SHP77 treated with DMSO at 0.1 percent for 48 hours (cell line): ENCODE measurements around the gene PFN4.
"Not testable (repeated sequence)": the region's sequence is repeated elsewhere in the genome, so short reads cannot be mapped to it uniquely, and the experiment has no call there.

Experiments
- DNase-seq: peaks from one replicate; lab custom pipeline; 2025; lab: John Stamatoyannopoulos, UW

Gene PFN4, protein sequence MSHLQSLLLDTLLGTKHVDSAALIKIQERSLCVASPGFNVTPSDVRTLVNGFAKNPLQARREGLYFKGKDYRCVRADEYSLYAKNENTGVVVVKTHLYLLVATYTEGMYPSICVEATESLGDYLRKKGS

DNA sequence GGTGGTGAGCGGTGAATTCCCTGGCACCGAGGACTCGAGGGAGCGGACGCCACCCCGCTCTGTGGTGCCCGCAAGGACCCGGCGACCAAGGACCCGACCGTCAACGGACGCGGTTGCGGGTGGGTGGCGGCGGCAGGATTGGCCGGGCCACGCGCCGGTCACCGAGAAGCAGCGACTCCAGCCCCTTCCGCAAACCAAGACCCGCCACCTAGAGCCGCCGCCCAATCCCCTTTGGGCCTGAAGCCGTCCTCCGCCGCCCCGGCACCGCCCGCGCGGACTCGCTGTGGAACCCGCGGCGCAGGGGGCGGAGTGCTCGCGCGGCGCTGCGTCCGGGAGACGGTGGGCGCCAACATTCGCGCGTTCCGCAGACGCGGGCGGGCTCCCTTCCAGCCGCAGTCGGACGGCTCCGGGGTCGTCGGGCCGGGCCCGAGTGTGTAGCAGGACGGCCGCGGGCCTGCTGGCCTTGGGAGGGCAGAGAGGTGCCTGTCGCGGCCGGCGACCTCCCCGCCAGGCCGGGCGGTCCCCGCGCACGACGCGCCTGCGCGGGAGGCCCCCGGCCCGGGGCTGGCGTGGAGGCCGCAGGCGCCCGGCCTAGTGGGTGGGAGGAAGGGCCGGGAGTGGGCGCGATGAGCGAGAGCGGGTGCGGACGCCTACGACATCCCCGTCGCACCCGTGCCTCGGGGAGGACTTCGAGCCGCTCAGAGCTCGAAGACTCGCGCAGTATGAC is at the start of gene PFN4, which contains the start of gene FAM228B:
TSS of gene PFN4 (minus strand) at position 140 of the 727 bp plus-strand sequence. CDS start 799 bp downstream, outside the sequence.
TSS of gene FAM228B (plus strand) at position 275 of the 727 bp plus-strand sequence. CDS start 893 bp downstream, outside the sequence.
- peak; percentile 41 for DNase-seq

DNA sequence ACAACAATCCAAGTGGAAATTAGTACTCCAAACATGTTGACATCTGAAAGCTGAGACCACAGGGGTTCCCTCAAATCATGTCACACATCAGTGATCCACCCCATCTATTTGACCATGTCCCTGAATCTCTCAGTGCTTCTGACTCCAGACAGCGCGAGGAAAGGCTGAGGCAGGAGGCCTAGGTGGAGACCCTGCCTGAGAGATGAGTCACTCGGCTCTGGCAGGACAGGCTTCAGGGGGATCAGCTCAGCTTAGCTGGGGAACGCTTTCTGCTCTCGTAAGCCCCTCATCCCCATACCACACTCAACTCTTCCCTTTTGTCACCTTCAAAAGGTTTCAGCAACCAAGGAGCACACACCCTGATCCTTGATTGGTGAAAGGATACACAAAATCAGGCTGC is 45.9 kb upstream of the PFN4 start:
- DNase-seq: no peak

GRCh38 chr2:24164416-24164973 is 41.4 kb upstream of the PFN4 start:
- DNase-seq: peak; percentile 9

- no peak for DNase-seq
Observed at GRCh38 chr2:24163601-24164000, 40.5 kb upstream of the PFN4 start.

DNA sequence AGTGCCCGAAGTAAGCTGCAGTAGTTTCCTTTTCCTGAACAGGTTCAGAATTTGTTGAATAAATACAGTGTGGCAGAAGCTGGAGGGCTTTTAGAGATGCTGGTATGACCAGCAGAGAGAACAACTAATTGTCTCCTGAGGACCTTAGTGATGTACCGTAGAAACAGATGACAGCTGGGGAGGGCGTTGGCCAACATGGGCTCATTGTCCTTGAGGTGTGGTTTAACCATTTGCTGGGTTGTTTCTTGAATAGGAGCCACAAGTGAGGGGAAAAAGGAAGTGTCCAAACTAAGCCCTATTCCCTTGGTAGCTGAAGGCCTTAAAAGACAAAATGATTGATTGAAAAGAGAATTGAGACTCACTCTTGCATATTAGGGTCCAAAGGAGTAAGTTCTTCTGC is 40.1 kb upstream of the PFN4 start:
- no peak for DNase-seq

DNA sequence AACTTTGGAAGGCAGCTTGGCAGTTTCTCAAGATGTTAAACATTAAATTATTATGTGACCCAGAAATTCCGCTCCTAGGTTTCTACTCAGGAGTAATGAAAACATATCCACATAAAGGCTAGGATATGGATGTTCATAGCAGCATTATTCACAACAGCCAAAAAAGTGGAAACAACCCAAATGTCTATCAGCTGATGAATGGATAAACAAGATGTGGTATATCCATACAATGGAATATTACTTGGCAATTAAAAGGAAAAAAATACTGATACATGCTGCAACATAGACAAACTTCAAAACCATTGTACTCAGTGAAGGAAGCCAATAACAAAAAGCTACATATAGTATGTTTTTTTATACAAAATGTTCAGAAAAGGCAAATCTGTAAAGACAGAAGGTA is 39.4 kb upstream of the PFN4 start:
- no peak for DNase-seq

DNA sequence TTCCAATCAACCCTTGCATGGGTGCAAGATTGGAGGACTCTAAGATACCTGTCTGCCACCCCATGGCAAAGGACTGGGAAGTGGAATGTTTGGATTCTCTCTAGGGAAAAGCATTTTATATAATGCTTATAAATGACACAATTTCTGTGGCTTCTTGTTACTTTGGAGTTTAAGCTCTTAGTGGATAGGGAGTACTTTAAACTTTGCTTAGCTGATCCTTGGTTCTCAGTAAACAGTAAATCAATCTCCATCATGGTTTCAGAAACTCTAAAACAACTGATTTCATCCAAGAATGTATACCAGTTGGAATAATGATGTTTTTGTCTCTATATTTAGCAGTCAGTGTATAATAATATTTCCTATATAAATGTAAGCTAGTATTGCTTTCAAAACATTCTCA is 37.6 kb upstream of the PFN4 start:
- no peak for DNase-seq

GRCh38 chr2:24159708-24160107 is 36.6 kb upstream of the PFN4 start:
- DNase-seq: no peak

- DNase-seq: no peak
Observed at GRCh38 chr2:24158131-24158530, 35.0 kb upstream of the PFN4 start.

DNA sequence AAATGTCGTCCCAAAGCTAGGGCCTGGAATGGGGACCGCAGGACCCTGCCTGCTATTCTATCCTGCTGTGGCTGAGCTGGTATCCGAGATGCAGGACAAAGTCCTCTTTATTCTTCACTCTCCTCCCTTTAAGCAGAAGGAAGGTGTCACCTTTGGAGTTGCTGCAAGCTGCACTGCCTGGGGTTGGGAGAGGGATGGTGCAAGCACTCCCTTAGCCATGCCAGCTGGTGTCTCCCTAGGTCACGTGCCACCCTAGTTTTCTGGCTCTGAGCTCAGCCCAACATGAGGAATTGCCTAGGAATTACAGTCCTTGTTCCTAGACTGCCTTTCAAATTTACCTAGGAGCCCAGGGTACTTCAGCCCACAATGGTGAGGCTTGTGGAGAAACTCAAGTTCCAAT is 30.3 kb upstream of the PFN4 start:
- no peak for DNase-seq

- DNase-seq: no peak
Observed at GRCh38 chr2:24152413-24153197, 29.5 kb upstream of the PFN4 start.

DNA sequence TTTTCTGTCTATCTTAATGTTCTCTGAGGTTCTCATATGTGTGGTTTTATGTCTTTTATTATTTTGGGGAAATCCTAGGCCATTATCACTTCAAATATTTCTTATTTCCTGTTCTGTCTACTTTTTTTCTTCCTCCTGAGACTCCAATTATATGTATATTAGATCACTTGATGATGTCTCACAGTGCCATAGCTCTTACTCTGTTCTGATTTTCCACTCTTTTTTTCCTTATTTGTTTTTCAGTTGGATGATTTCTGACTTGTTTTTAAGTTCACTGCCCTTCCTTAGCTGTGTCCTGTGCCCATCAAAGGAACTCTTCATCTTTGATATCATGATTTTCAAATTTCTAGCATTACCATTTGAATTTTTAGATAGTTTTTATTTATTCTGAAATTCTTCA is 24.2 kb upstream of the PFN4 start:
- no peak for DNase-seq

DNA sequence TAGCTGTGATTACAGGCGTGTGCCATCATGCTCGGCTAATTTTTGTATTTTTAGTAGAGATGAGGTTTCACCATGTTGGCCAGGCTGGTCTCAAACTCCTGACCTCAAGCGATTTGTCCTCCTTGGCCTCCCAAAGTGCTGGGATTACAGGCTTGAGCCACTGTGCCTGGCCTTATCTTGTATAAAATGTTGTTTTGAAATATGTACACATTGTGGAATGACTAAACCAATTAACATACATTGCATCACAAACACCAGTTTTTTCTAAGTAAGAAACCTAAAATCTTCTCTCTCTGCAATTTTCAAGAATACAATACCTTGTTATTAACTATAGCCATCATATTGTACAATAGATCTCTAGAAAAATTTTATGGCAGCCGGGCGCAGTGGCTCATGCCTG is 17.2 kb upstream of the PFN4 start:
- not testable (repeated sequence) for DNase-seq

- no peak for DNase-seq
Observed at GRCh38 chr2:24132543-24132942, 9.4 kb upstream of the PFN4 start.

- DNase-seq: no peak
Observed at GRCh38 chr2:24125956-24126355, 2.8 kb upstream of the PFN4 start.

- no peak for DNase-seq
Observed at GRCh38 chr2:24123922-24124580, 917 bp upstream of the PFN4 start.

DNA sequence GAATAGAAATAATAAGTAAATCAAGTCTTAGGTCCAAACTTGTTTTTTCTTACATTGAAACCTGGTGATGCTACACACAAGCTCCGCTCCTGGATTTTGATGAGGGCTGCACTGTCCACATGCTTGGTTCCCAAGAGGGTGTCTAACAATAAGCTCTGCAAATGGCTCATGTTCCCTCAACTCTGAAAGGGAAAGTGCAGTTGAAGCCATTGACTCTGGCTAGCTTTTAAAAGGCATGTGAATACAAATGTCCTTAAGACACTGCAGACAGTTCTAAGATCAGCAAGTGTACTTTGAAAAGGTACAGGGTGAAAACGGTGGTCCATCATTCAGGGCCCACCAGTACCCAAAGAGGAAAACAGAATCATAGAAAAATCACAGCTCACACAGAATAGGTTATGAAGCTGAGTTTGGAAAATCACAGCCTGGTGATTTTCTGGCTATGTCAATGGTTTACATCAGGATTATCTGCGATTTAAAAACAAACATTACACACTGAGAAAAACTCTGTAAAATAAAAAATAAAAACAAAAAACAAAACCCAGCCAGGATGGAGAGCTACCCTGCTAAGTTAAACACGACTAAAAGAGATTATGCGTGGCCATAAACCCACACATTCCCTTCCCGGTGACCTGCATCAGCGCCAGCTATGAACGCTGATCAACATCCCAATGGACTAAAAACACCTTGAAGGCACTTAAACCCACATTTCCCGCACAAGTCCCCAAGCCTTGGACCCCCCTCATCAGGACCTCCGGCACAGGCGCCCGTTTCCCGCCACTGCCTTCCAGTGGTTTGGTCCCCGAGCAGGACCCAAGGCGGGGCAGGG is 554 bp downstream of the PFN4 start:
- DNase-seq: no peak

DNA sequence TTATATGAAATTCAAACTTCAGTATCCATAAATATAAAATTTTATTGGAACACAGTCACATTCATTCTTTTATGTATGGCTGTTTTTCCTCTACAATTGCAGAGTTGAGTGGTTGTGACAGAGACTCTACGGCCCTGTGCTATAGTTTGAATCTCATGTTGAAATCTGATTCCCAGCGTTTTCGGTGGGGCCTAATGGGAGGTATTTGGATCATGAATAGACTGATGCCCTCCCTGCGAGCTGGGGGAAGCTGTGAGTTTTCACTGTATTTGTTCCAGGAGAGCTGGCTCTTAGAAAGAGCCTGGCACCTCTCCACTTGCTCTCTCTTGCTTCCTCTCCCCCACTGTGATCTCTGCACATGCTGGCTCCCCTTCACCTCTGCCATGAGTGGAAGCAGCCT is 1.7 kb downstream of the PFN4 start:
- no peak for DNase-seq

DNA sequence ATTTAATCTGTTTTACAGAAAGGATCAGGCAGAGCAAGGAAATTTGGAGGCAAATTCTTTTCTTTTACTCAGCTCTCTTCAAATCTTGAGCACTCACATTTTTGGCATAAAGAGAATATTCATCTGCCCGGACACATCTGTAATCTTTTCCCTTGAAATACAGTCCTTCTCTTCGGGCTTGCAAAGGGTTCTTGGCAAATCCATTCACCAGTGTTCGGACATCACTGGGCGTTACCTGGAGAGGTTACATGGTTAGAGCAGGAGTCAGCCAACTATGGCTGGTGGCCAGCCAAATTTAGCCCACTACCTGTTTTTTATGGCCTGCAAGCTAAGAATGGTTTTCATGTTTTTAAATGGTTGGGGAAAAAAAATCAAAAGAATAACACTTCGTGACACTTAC is 2.1 kb downstream of the PFN4 start:
- no peak for DNase-seq

GRCh38 chr2:24117902-24118301 is 5.2 kb downstream of the PFN4 start:
- DNase-seq: no peak

GRCh38 chr2:24115057-24115456 is 8.1 kb downstream of the PFN4 start:
- no peak for DNase-seq
